Measurements from ENCODE around the gene AGBL4.
A peak's percentile ranks its signal among the peaks of the same experiment; 100 is the strongest.

The AGBL4 gene

GRCh38 chr1:48500541-48501450 is 1523.0 kb downstream of the AGBL4 start:
- DNase-seq, result no peak

- DNase-seq, result no peak
Measured at GRCh38 chr1:48499211-48499735, 1524.5 kb downstream of the AGBL4 start.

- DNase-seq, result peak; percentile 74
Measured at GRCh38 chr1:48498096-48498791, 1525.5 kb downstream of the AGBL4 start.

DNA sequence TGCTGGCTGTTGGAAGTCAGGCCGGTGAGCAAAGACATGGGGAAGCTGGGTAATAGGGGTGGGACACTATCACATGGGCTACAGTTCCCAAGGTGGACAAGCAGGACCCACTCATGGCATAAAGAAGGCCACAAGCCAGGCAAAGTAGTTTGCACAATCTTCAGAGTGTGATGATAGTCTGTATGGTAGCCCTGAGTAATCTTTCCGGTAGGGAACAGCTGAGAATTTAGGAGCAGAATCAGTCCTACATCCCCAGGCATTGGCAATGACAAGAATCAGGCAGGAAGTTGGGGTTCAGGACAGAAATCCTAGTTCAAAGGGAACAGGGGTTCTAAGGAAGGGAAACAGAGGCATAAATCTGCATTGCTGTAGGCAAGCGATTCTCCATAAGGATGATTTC is 1527.8 kb downstream of the AGBL4 start:
- no peak for DNase-seq

DNA sequence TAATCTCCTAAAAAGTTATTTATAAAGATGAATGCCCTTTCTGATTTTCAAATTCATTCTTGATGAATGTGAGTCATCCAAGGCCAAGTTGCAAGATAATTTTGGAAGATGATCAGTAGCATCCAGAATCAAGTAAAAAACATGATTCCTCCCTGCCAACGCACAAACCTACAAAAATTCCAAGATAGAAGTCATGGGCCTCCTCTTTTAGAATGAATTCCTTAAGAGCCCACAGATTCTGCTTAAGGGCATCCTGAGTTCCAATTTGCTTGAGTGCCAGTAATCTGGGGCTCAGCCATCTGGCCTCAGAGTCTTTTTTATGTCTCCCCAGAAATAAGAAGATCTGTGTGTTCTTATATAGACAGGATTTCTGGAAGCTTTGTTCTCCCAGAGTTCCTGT is 1528.6 kb downstream of the AGBL4 start:
- no peak for DNase-seq

DNA sequence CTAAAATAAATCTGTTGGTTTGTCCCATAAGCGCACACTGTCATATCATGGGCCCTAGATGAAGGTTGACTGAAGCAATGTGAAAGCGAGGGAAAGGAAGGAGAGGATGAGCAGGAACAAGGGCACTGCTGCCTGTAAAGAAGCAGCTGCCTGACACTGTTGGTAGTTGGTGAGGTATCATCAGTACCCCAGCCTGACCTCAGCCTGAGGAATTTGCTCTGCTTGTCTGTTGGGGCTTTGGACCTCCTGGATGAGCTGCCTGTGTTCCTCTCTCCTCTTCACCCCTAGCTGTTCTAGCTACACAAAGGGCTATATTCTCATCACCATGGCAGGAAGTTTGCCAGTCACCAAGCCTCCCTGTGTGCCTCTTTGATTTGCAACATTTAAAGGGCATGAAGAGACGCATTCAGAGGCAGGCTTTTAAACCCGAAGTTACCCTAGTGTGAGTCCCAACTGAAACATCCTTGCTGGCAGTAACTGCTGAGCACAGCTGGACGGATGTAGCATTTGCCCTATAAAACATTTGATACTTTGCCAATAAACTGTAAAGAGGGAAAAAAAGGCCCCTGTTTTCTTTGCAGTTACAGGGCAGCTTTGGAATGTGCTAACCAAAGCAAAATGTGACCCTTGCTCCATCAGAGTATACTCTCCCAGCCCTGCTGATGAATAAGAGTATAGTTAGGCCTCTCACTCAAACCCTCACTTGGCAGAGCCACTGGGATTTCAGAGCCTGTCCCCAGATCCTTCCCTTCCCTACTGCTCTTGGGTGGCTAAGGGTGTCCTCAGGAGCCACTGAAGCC is 1529.6 kb downstream of the AGBL4 start:
- DNase-seq, result no peak

- DNase-seq, result no peak
Measured at GRCh38 chr1:48493041-48493440, 1530.7 kb downstream of the AGBL4 start.

DNA sequence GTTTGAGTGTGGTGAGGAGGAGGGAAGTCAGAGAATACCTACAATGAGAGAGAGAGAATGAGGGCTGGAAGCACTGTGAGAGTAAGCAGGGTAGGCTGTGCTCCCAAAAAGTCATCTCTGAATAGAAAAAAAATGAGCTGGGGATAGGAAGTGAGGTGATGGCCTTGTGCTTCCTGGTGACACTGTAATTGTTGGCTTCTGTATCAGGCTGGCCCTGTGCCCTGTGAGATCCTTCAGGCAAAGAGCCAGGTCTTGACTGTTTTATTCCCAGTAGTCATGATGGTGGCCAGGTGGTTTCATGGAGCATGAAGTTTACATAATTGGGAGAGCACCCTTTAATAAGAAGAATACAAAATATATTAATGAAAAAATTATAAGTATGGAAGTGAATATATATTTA is 1531.4 kb downstream of the AGBL4 start:
- DNase-seq, result peak; percentile 68

DNA sequence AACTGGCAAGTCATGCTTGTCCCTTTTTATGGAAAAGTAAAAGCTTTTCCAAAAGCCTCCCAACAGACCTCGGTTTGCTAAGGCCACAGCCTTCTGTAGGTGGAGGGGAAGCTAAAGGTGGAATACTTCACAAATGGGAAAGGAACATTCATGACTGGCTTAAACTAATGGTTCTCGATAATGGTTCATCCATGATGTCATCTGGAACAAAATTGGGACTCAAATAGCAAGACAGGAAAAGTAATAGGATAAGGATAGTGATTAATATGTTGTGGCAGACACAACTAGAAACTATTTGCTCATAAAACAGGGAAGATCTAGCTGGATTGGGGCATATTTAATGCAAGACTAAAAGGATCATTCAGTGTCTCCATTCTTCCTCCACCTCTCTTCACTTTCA is 1535.0 kb downstream of the AGBL4 start:
- no peak for DNase-seq

Data from NCI-H1092 treated with DMSO at 0.1 percent for 48 hours (cell line).